Brain microvascular endothelial cell (primary cell): ENCODE results near the gene PITPNC1.

Source experiments
- DNase-seq: peaks from one replicate; pipeline ENCODE4 v3.0.0-alpha.2; 2020
- H3K27ac ChIP-seq: fragments of 250-450 bp; sonication (Bioruptor Pico); 2 replicates; pipeline ENCODE4 v1.5.1; 2020; ENCODE audit warnings: mild to moderate bottlenecking, moderate library complexity
- H3K27me3 ChIP-seq: fragments of 250-450 bp; sonication (Bioruptor Pico); replicated peaks from 2 replicates; pipeline ENCODE4 v1.5.1; 2020; ENCODE audit warnings: mild to moderate bottlenecking
- H3K36me3 ChIP-seq: fragments of 250-450 bp; sonication (Bioruptor Pico); replicated peaks from 2 replicates; pipeline ENCODE4 v1.5.1; 2020; ENCODE audit warnings: mild to moderate bottlenecking
- H3K4me3 ChIP-seq: 2 replicates; pipeline ENCODE4 v1.5.1; 2011; ENCODE audit warnings: low read depth, mild to moderate bottlenecking, control low read depth, low read length, moderate library complexity
- in situ Hi-C: cut with HindIII; loops from 2 replicates; pipeline ENCODE4 v1.10.0; 2017; ENCODE audit warnings: low sequenced_read_pairs, low pct_ligation_motif_present
- TF ChIP-seq, protein P1 (sequence below): IDR thresholded peaks from 2 replicates; pipeline ENCODE4 v1.5.1; 2011; ENCODE audit warnings: low read depth, mild to moderate bottlenecking, moderate library complexity, low read length, control low read depth, inconsistent platforms; ENCODE audit errors: missing control alignments

PITPNC1 gene

DNA sequence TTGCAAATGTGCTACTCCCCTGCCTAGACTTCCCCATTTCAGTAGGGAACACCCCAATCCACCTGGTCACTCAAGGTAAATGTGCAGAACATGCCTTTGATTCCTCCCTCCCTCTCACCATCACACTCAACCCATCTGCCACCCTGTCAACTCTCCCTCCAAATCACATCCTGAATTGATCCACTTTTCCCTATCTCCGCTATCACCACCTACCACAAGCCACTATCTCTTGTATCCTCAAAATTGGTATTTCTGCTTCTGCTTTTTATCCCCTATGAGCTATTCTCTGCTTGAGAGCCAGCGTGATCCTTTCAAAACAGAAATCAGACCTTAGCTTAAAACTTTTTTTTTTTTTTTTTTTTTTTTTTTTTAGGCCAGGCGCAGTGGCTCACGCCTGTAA is 335.3 kb downstream of the PITPNC1 start:
- Histone ChIP-seq H3K4me3 (no peak overlapping the region), H3K27ac (no peak overlapping the region), H3K27me3 (no peaks in the 10 kb centered on the region), H3K36me3 (no peaks in the 10 kb centered on the region)
- TF ChIP-seq, protein P1, sequence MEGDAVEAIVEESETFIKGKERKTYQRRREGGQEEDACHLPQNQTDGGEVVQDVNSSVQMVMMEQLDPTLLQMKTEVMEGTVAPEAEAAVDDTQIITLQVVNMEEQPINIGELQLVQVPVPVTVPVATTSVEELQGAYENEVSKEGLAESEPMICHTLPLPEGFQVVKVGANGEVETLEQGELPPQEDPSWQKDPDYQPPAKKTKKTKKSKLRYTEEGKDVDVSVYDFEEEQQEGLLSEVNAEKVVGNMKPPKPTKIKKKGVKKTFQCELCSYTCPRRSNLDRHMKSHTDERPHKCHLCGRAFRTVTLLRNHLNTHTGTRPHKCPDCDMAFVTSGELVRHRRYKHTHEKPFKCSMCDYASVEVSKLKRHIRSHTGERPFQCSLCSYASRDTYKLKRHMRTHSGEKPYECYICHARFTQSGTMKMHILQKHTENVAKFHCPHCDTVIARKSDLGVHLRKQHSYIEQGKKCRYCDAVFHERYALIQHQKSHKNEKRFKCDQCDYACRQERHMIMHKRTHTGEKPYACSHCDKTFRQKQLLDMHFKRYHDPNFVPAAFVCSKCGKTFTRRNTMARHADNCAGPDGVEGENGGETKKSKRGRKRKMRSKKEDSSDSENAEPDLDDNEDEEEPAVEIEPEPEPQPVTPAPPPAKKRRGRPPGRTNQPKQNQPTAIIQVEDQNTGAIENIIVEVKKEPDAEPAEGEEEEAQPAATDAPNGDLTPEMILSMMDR = no peak
- DNase-seq = no peak
- in situ Hi-C loops = no loop called here

DNA sequence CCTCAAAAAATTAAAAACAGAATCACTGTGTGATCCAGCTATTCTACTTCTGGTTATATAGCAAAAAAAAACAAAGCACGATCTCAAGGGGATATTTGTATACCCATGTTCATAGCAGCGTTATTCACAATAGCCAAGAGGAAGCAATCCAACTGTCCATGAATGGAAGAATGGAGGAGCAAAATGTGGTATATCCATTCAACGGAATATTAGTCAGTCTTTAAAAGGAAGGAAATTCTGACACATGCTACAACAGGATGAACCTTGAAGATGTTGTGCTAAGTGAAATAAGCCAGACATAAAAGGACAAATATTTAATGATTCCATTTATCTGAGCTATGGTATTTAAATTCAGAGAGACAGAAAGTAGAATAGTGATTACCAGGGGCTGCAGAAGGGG is 336.1 kb downstream of the PITPNC1 start:
- TF ChIP-seq, protein P1 = no peak
- in situ Hi-C loops = no loop called here
- Histone ChIP-seq H3K27ac (no peak overlapping the region), H3K27me3 (no peaks in the 10 kb centered on the region), H3K4me3 (no peak overlapping the region), H3K36me3 (no peaks in the 10 kb centered on the region)
- no peak for DNase-seq

- no peak for DNase-seq
- Histone ChIP-seq H3K4me3 (no peak overlapping the region), H3K36me3 (peaks cover 8% of the 10 kb centered on the region), H3K27ac (no peak overlapping the region), H3K27me3 (no peaks in the 10 kb centered on the region)
- in situ Hi-C loops = no loop called here
- TF ChIP-seq, protein P1 = no peak
These were observed 339.3 kb downstream of the PITPNC1 start for GRCh38 chr17:67716405-67716798.

DNA sequence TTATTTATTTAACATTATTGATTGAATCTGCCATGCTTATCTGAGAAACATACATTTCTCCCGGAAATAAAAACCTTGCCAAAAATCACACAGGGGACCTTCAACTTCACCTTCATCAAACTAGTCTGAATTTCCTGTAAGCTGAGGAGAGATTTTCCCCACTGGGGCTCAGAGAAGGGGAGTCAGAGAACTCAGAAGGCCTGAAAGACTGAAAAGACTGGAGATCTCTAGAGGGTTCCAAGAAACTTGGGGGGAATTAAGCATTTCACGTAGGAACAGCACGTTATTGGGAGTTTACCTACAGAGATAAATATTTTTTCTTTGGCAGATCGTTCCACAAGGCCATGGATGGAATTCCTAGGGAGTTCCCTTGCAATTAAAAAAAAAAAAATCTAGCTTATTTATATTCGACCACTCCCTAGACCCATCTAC is 340.1 kb downstream of the PITPNC1 start:
- Histone ChIP-seq H3K27me3 (no peaks in the 10 kb centered on the region), H3K4me3 (peak overlapping the region; percentile 99), H3K36me3 (peaks cover 16% of the 10 kb centered on the region), H3K27ac (peak overlapping the region; percentile 66)
- no peak for DNase-seq
- in situ Hi-C loops = no loop called here
- TF ChIP-seq, protein P1 = no peak

- TF ChIP-seq, protein P1 = peak; percentile 97
- H3K27ac ChIP-seq = peak within 1 kb of the TSS; percentile 92
- in situ Hi-C loops = no loop called here
These were observed 340.7 kb downstream of the PITPNC1 start, which contains the start of gene NOL11 for GRCh38 chr17:67717624-67718324. Gene NOL11 (plus strand): TSS chr17:67717936. CDS start chr17:67717948, 12 bp downstream.

GRCh38 chr17:67718325-67718941 is 341.4 kb downstream of the PITPNC1 start:
- no peaks in the 10 kb centered on the region for H3K27me3 ChIP-seq
- TF ChIP-seq, protein P1 = no peak
- in situ Hi-C loops = no loop called here
- peak overlapping the region; percentile 99 for H3K4me3 ChIP-seq
- DNase-seq = peak; percentile 23
- peak overlapping the region; percentile 92 for H3K27ac ChIP-seq
- peaks cover 20% of the 10 kb centered on the region for H3K36me3 ChIP-seq

More at GRCh38 chr17:67717624-67718324, 340.7 kb downstream of the PITPNC1 start, which contains the start of gene NOL11:
- H3K4me3 ChIP-seq = peak within 1 kb of the TSS; percentile 99
- H3K36me3 ChIP-seq = peaks cover 19% of the 10 kb centered on the region
- peak; percentile 98 for DNase-seq
- no peaks in the 10 kb centered on the region for H3K27me3 ChIP-seq
